Hepatocyte (in vitro differentiated cells): ENCODE data around the gene NCS1. TPM values are rescaled to one million over a fixed set of nuclear protein-coding genes. Genes with fewer than 3 reads are reported as not detected.

Source experiments
- DNase-seq: peaks from one replicate; pipeline ENCODE4 v3.0.0-alpha.2; 2016; ENCODE audit warnings: low spot score
- H2AFZ ChIP-seq: fragments of 200-600 bp; sonication (generic); 2 replicates; pipeline ENCODE4 v1.6.0; 2016; ENCODE audit warnings: antibody characterized with exemption, mild to moderate bottlenecking
- H3K27ac ChIP-seq: fragments of 200-600 bp; sonication (generic); 2 replicates; pipeline ENCODE4 v1.5.1; 2016; ENCODE audit warnings: mild to moderate bottlenecking
- H3K27me3 ChIP-seq: fragments of 200-600 bp; sonication (generic); 2 replicates; pipeline ENCODE4 v1.6.1; 2016
- H3K36me3 ChIP-seq: fragments of 200-600 bp; sonication (generic); replicated peaks from 2 replicates; pipeline ENCODE4 v1.5.1; 2016; ENCODE audit warnings: low read depth; ENCODE audit not compliant: insufficient read depth
- H3K4me1 ChIP-seq: fragments of 200-600 bp; sonication (generic); 2 replicates; pipeline ENCODE4 v1.5.1; 2016; ENCODE audit warnings: mild to moderate bottlenecking, moderate library complexity; ENCODE audit not compliant: insufficient read depth
- H3K4me2 ChIP-seq: fragments of 200-600 bp; sonication (generic); 2 replicates; pipeline ENCODE4 v1.6.0; 2016
- H3K4me3 ChIP-seq: fragments of 200-600 bp; sonication (generic); 2 replicates; pipeline ENCODE4 v1.5.1; 2016; ENCODE audit warnings: mild to moderate bottlenecking
- H3K79me2 ChIP-seq: fragments of 200-600 bp; sonication (generic); 2 replicates; pipeline ENCODE4 v1.6.0; 2017; ENCODE audit warnings: mild to moderate bottlenecking
- H3K9me2 ChIP-seq: fragments of 200-600 bp; sonication (generic); replicated peaks from 2 replicates; pipeline ENCODE4 v1.6.0; 2017; ENCODE audit warnings: mild to moderate bottlenecking; ENCODE audit not compliant: insufficient read depth
- H3K9me3 ChIP-seq: fragments of 200-600 bp; sonication (generic); 2 replicates; pipeline ENCODE4 v1.5.1; 2016; ENCODE audit warnings: low read depth, mild to moderate bottlenecking
- H4K20me1 ChIP-seq: fragments of 200-600 bp; sonication (generic); 2 replicates; pipeline ENCODE4 v1.6.0; 2016; ENCODE audit warnings: mild to moderate bottlenecking; ENCODE audit not compliant: insufficient read depth, poor library complexity, severe bottlenecking
- CTCF ChIP-seq: fragments of 200-600 bp; sonication (generic); IDR thresholded peaks from 2 replicates; pipeline ENCODE4 v1.5.1; 2016; ENCODE audit warnings: antibody characterized with exemption, mild to moderate bottlenecking; ENCODE audit not compliant: poor library complexity
- EZH2 ChIP-seq: fragments of 200-600 bp; sonication (generic); IDR thresholded peaks from 2 replicates; pipeline ENCODE4 v1.6.1; 2016; ENCODE audit warnings: antibody characterized with exemption, mild to moderate bottlenecking, borderline replicate concordance
- EZH2phosphoT487 ChIP-seq: fragments of 200-600 bp; sonication (generic); IDR thresholded peaks from one replicate; pipeline ENCODE4 v1.6.1; 2018; ENCODE audit warnings: antibody characterized with exemption, mild to moderate bottlenecking, low read depth, moderate library complexity; ENCODE audit not compliant: unreplicated experiment, severe bottlenecking
- WGBS: methylation state at CpG from one replicate; pipeline ENCODE4 v1.1.6; 2016; ENCODE audit warnings: low lambda C conversion rate; ENCODE audit errors: missing lambda C conversion rate; 5-methylcytosine and 5-hydroxymethylcytosine counted together
- polyA plus RNA-seq: library from polyadenylated mRNA; unstranded; fragments of >200 nt; fragmentation: Nextera tagmentation; extraction: Ambion mirVana; gene quantifications from 2 replicates; pipeline ENCODE4 v1.2.1, GENCODE V29; 2016
- total RNA-seq: library from RNA; depleted of rRNA; stranded (reverse); fragments of >200 nt; gene quantifications from 2 replicates; pipeline ENCODE4 v1.2.3, GENCODE V29; 2014

The NCS1 gene
- total and polyA plus RNA-seq, 2 experiments from 2014 or later = 16.8 to 25.3 TPM

- Histone ChIP-seq H3K4me2 (no peak overlapping the region), H2AFZ (no peak overlapping the region), H3K9me2 (no peaks in the 10 kb centered on the region), H3K27ac (no peak overlapping the region), H3K27me3 (no peaks in the 10 kb centered on the region), H3K4me1 (no peaks in the 10 kb centered on the region), H4K20me1 (no peaks in the 10 kb centered on the region), H3K79me2 (no peaks in the 10 kb centered on the region), H3K9me3 (no peaks in the 10 kb centered on the region), H3K4me3 (no peak overlapping the region), H3K36me3 (no peaks in the 10 kb centered on the region)
- 95% methylated on average over 24 of the region's 26 CpGs for WGBS
- DNase-seq = no peak
- TF ChIP-seq CTCF = no peak
- TF ChIP-seq EZH2 = no peak
- TF ChIP-seq EZH2phosphoT487 = no peak
Observed at GRCh38 chr9:130234340-130235260, 62.4 kb downstream of the NCS1 start.

GRCh38 chr9:130235558-130236435 lies 63.6 kb downstream of the NCS1 start:
- Histone ChIP-seq H3K27ac (no peak overlapping the region), H3K9me3 (no peaks in the 10 kb centered on the region), H3K4me3 (no peak overlapping the region), H3K9me2 (no peaks in the 10 kb centered on the region), H3K4me1 (no peaks in the 10 kb centered on the region), H3K4me2 (peak overlapping the region; percentile 49), H2AFZ (no peak overlapping the region), H3K79me2 (no peaks in the 10 kb centered on the region), H3K27me3 (no peaks in the 10 kb centered on the region), H3K36me3 (no peaks in the 10 kb centered on the region), H4K20me1 (no peaks in the 10 kb centered on the region)
- peak; percentile 76 for DNase-seq
- 64% methylated on average over 43 of the region's 45 CpGs for WGBS
- no peak for TF ChIP-seq EZH2
- TF ChIP-seq CTCF = peak; percentile 99

GRCh38 chr9:130236436-130236985 lies 64.3 kb downstream of the NCS1 start:
- H3K4me1 ChIP-seq = no peaks in the 10 kb centered on the region
- H3K4me2 ChIP-seq = peak overlapping the region; percentile 49
- no peaks in the 10 kb centered on the region for H3K36me3 ChIP-seq
- H3K9me3 ChIP-seq = no peaks in the 10 kb centered on the region
- no peak overlapping the region for H3K4me3 ChIP-seq
- no peak overlapping the region for H2AFZ ChIP-seq
- no peaks in the 10 kb centered on the region for H3K9me2 ChIP-seq
- H4K20me1 ChIP-seq = no peaks in the 10 kb centered on the region
- H3K79me2 ChIP-seq = no peaks in the 10 kb centered on the region
- H3K27ac ChIP-seq = no peak overlapping the region
- no peaks in the 10 kb centered on the region for H3K27me3 ChIP-seq
- TF ChIP-seq EZH2phosphoT487 (no peak), EZH2 (no peak), CTCF (no peak)
- 78% methylated on average over 10 of the region's 10 CpGs for WGBS
- DNase-seq = no peak
